ENCODE data around the gene DDX54.

The DDX54 gene

GRCh38 chr12:113170457-113170856 is 14.8 kb downstream of the DDX54 start:
- H3K4me3 ChIP-seq (ENCODE audit: low read length), result no peak overlapping the region
- no peak for TF ChIP-seq ZNF274 (IDR thresholded peaks at IDR 0.05; ENCODE audit: low read depth, low read length)

- H3K4me3 ChIP-seq (ENCODE audit: low read length), result no peak overlapping the region
- TF ChIP-seq ZNF274 (IDR thresholded peaks at IDR 0.05; ENCODE audit: low read depth, low read length), result no peak
Observed at GRCh38 chr12:113169697-113170096, 15.6 kb downstream of the DDX54 start.

- H3K4me3 ChIP-seq (ENCODE audit: low read length), result no peak overlapping the region
- TF ChIP-seq ZNF274 (IDR thresholded peaks at IDR 0.05; ENCODE audit: low read depth, low read length), result no peak
Observed at GRCh38 chr12:113167868-113168267, 17.4 kb downstream of the DDX54 start.

- no peak overlapping the region for H3K4me3 ChIP-seq (ENCODE audit: low read length)
- no peak for TF ChIP-seq ZNF274 (IDR thresholded peaks at IDR 0.05; ENCODE audit: low read depth, low read length)
Observed at GRCh38 chr12:113165521-113166450, 19.5 kb downstream of the DDX54 start.

- no peak for TF ChIP-seq ZNF274 (IDR thresholded peaks at IDR 0.05; ENCODE audit: low read depth, low read length)
- H3K4me3 ChIP-seq (ENCODE audit: low read length), result no peak overlapping the region
Observed at GRCh38 chr12:113164014-113164413, 21.3 kb downstream of the DDX54 start.

- H3K4me3 ChIP-seq (ENCODE audit: low read length), result no peak overlapping the region
Observed at GRCh38 chr12:113163030-113163360, 22.3 kb downstream of the DDX54 start.

GRCh38 chr12:113162102-113163029 is 22.9 kb downstream of the DDX54 start:
- no peak overlapping the region for H3K4me3 ChIP-seq (ENCODE audit: low read length)
- no peak for TF ChIP-seq ZNF274 (IDR thresholded peaks at IDR 0.05; ENCODE audit: low read depth, low read length)

More at GRCh38 chr12:113163030-113163360, 22.3 kb downstream of the DDX54 start:
- TF ChIP-seq ZNF274 (IDR thresholded peaks at IDR 0.05; ENCODE audit: low read depth, low read length), result no peak

- TF ChIP-seq ZNF274 (IDR thresholded peaks at IDR 0.05; ENCODE audit: low read depth, low read length), result no peak
- no peak overlapping the region for H3K4me3 ChIP-seq (ENCODE audit: low read length)
Observed at GRCh38 chr12:113161415-113162016, 23.8 kb downstream of the DDX54 start.

GRCh38 chr12:113159937-113160336 is 25.3 kb downstream of the DDX54 start:
- no peak overlapping the region for H3K4me3 ChIP-seq (ENCODE audit: low read length)
- TF ChIP-seq ZNF274 (IDR thresholded peaks at IDR 0.05; ENCODE audit: low read depth, low read length), result no peak

GRCh38 chr12:113158439-113159203 is 26.7 kb downstream of the DDX54 start:
- no peak for TF ChIP-seq ZNF274 (IDR thresholded peaks at IDR 0.05; ENCODE audit: low read depth, low read length)
- H3K4me3 ChIP-seq (ENCODE audit: low read length), result no peak overlapping the region

GRCh38 chr12:113157218-113157859 is 27.9 kb downstream of the DDX54 start:
- H3K4me3 ChIP-seq (ENCODE audit: low read length), result no peak overlapping the region
- TF ChIP-seq ZNF274 (IDR thresholded peaks at IDR 0.05; ENCODE audit: low read depth, low read length), result no peak

- no peak overlapping the region for H3K4me3 ChIP-seq (ENCODE audit: low read length)
- no peak for TF ChIP-seq ZNF274 (IDR thresholded peaks at IDR 0.05; ENCODE audit: low read depth, low read length)
Observed at GRCh38 chr12:113155646-113156045, 29.6 kb downstream of the DDX54 start.

GRCh38 chr12:113155060-113155459 is 30.2 kb downstream of the DDX54 start:
- no peak for TF ChIP-seq ZNF274 (IDR thresholded peaks at IDR 0.05; ENCODE audit: low read depth, low read length)
- no peak overlapping the region for H3K4me3 ChIP-seq (ENCODE audit: low read length)
